Activated B cell treated with CpG ODN at 0.5 μM for 24 hours (primary cell): Measurements from ENCODE around the gene RPS6KA5. TPM values are rescaled to one million over a fixed set of nuclear protein-coding genes. Genes with fewer than 3 reads are reported as not detected.

Experiments used
- ATAC-seq: fragments of 200-7000 bp; cut with Tn5 transposase; one replicate; pipeline ENCODE4 v1.10.0; 2021; ENCODE audit warnings: low read depth, mild to moderate bottlenecking, moderate library complexity
- CTCF ChIA-PET: fragments of 350-600 bp; sonication (Branson Sonifier 250); formaldehyde crosslinking; loops from one replicate; lab custom pipeline; 2021; ENCODE audit warnings: antibody characterized with exemption; lab: Charles Lee
- POLR2A ChIA-PET: fragments of 350-600 bp; sonication (Branson Sonifier 250); formaldehyde crosslinking; loops from one replicate; lab custom pipeline; 2021; ENCODE audit warnings: antibody characterized with exemption; lab: Charles Lee
- DNase-seq: peaks from one replicate; pipeline ENCODE4 v3.0.0; 2022
- H3K27ac Mint-ChIP-seq: one replicate; pipeline ENCODE4 v1.8.0; 2020; ENCODE audit warnings: mixed read lengths
- H3K27me3 Mint-ChIP-seq: one replicate; pipeline ENCODE4 v1.8.0; 2021; ENCODE audit warnings: mixed read lengths
- H3K36me3 Mint-ChIP-seq: one replicate; pipeline ENCODE4 v1.8.0; 2021; ENCODE audit warnings: low read depth, mixed read lengths
- H3K4me1 Mint-ChIP-seq: one replicate; pipeline ENCODE4 v1.8.0; 2021; ENCODE audit warnings: mixed read lengths
- H3K4me3 Mint-ChIP-seq: one replicate; pipeline ENCODE4 v1.8.0; 2020; ENCODE audit warnings: mild to moderate bottlenecking, mixed read lengths
- H3K9me3 Mint-ChIP-seq: one replicate; pipeline ENCODE4 v1.8.0; 2020; ENCODE audit warnings: mixed read lengths
- intact Hi-C: fragments of 100-400 bp; cut with micrococcal nuclease; formaldehyde crosslinking; loops from one replicate; pipeline ENCODE4 v1.15.1; 2024
- total RNA-seq: library from RNA; stranded (reverse); gene quantifications from 2 replicates; pipeline ENCODE4 v1.2.3, GENCODE V29; 2022
- TF ChIP-seq, protein P1 (sequence below): fragments of 200-600 bp; IDR thresholded peaks from one replicate; pipeline ENCODE4 v1.8.0; 2022; ENCODE audit warnings: antibody characterized with exemption, mild to moderate bottlenecking

Gene RPS6KA5
- total RNA-seq, 1 donor from 2014 or later, result 16.3 TPM

DNA sequence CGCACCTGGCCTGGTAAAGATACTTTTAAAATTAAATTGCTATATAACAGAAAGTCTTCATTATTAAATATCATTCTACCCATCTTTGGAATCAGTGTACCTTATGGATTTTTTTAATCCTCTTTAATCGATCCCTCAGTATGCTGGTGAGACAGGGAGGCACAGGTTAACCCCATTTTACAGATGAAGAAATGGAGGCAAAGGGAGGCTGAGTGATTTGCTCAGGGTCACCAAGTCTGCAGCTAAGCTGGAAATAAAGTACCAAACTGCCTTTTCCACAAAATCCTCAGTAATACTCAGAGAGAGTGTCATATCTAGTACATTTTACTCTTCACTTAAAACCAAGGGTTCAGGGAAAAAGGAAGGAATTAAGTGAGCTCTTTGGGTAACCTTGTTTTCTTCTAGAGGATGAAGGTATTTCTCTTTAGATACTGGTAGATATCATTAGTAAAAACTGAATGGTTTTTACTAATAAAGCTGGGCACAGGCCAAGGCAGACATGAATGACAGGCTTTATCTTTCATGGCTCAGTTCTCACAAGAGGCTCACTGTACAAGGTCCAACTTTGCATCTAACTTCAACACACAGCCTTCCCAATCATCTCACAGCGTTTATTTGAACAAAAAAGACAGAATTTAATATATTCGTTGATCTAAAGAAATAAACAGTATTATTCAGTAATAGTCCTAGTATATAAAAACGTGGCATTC lies 209.0 kb downstream of the RPS6KA5 start:
- Mint-ChIP-seq H3K27me3 (no peaks in the 10 kb centered on the region), H3K4me1 (peaks cover 4% of the 10 kb centered on the region), H3K36me3 (peaks cover 5% of the 10 kb centered on the region), H3K4me3 (no peak overlapping the region), H3K9me3 (no peaks in the 10 kb centered on the region), H3K27ac (no peak overlapping the region)
- DNase-seq (no peak), ATAC-seq (no peak)
- TF ChIP-seq, protein P1, sequence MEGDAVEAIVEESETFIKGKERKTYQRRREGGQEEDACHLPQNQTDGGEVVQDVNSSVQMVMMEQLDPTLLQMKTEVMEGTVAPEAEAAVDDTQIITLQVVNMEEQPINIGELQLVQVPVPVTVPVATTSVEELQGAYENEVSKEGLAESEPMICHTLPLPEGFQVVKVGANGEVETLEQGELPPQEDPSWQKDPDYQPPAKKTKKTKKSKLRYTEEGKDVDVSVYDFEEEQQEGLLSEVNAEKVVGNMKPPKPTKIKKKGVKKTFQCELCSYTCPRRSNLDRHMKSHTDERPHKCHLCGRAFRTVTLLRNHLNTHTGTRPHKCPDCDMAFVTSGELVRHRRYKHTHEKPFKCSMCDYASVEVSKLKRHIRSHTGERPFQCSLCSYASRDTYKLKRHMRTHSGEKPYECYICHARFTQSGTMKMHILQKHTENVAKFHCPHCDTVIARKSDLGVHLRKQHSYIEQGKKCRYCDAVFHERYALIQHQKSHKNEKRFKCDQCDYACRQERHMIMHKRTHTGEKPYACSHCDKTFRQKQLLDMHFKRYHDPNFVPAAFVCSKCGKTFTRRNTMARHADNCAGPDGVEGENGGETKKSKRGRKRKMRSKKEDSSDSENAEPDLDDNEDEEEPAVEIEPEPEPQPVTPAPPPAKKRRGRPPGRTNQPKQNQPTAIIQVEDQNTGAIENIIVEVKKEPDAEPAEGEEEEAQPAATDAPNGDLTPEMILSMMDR, result no peak
- intact Hi-C loops, result no loop called here
- CTCF ChIA-PET, result no interaction called here
- POLR2A ChIA-PET, result no interaction called here

DNA sequence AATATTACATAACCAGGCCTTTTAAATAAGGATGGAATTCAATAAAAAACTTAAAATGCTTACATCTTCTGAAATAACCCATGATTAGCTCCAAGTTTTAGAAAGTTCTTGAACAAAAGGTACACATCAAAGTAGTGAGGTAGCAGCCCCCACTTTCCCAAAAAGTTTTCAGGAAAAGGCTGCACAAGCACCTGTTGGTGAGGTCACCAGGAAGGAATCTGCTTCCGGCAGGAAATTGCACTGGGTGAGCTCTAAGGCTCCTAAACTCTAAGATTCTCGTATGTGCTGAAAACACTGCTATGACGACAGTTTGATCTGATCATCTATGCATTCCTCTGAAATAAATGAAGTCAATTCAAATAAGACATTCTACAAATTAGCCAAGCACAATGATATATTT lies 210.0 kb downstream of the RPS6KA5 start:
- H3K27ac Mint-ChIP-seq, result no peak overlapping the region
- TF ChIP-seq, protein P1, result no peak
- CTCF ChIA-PET, result no interaction called here
- intact Hi-C loops, result no loop called here
- no peak overlapping the region for H3K4me3 Mint-ChIP-seq
- H3K9me3 Mint-ChIP-seq, result no peaks in the 10 kb centered on the region
- H3K4me1 Mint-ChIP-seq, result no peaks in the 10 kb centered on the region
- H3K36me3 Mint-ChIP-seq, result peaks cover 5% of the 10 kb centered on the region
- POLR2A ChIA-PET, result no interaction called here
- DNase-seq, result no peak
- ATAC-seq, result no peak
- H3K27me3 Mint-ChIP-seq, result no peaks in the 10 kb centered on the region

DNA sequence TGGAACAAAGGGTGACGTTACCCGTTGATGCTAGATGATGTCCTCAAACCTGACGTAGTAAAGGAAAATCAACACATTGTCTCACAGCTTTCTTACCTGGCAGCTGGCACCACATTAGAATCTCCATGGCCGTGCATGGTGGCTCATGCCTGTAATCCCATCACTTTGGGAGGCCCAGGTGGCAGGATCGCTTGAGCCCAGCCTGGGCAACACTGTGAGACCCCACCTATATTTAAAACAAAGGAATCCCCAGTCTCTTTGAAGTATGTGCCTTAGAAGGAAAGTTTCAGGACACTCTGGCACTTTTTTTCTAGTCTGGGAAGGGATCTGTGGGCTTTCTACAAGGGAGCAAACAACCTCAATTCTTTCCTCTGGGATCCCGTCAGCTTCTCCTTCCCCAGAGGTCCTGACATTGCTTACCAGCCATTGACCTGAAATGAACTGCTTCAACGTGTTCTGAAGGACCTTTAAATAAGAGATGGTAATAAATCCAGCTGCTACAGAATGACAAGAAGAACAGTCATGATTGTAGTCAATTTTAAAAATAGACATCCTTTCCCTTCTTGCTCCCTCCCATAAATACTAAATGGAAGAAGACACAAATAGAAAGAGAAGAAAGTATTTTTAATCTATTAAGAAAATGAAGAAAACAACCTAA lies 210.5 kb downstream of the RPS6KA5 start:
- TF ChIP-seq, protein P1, result no peak
- Mint-ChIP-seq H3K27ac (no peak overlapping the region), H3K27me3 (no peaks in the 10 kb centered on the region), H3K36me3 (peaks cover 5% of the 10 kb centered on the region), H3K4me3 (no peak overlapping the region), H3K9me3 (no peaks in the 10 kb centered on the region), H3K4me1 (no peaks in the 10 kb centered on the region)
- CTCF ChIA-PET, result no interaction called here
- intact Hi-C loops, result no loop called here
- ATAC-seq (no peak), DNase-seq (no peak)
- POLR2A ChIA-PET, result no interaction called here

DNA sequence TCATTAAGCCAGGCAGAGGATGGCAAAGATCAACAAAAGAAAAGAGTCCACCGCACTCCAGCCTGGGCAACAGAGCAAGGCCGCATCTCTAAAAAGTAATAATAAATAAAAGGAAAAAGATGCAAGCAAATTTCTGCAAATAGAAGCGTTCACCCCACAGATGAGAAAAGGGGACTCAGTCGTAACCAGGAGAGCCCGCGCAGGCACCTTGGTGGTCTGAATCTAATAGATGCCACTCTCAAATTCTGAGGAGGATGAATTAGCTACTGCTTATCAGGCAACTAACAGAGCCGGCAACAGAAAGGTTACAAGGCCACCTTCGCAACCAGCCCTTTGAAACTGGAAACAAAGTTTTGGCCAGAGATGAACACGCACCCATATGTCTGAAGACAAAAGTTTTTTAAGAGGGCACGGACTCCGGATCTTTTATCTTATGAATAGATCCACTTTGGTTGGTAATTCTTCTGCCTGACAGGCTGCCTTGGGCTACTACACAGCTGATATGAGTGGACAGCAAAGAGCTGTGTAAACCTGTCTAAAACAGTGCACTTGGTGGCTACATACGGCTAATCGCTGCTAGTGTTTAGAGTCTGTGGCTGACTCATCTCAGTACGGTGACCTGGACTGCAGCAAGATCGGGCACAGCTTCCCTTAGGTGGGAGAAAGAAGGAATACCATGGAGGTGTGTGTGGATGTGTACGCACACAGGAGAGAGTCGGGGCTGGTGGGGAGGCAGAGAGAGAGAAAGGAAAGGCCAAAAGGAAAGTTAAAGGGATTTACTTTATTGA lies 211.3 kb downstream of the RPS6KA5 start:
- TF ChIP-seq, protein P1, result no peak
- no peaks in the 10 kb centered on the region for H3K9me3 Mint-ChIP-seq
- no peak overlapping the region for H3K27ac Mint-ChIP-seq
- no peak for DNase-seq
- CTCF ChIA-PET, result no interaction called here
- H3K4me3 Mint-ChIP-seq, result no peak overlapping the region
- intact Hi-C loops, result no loop called here
- no peak for ATAC-seq
- no peaks in the 10 kb centered on the region for H3K4me1 Mint-ChIP-seq
- H3K27me3 Mint-ChIP-seq, result no peaks in the 10 kb centered on the region
- peaks cover 5% of the 10 kb centered on the region for H3K36me3 Mint-ChIP-seq
- POLR2A ChIA-PET, result no interaction called here

DNA sequence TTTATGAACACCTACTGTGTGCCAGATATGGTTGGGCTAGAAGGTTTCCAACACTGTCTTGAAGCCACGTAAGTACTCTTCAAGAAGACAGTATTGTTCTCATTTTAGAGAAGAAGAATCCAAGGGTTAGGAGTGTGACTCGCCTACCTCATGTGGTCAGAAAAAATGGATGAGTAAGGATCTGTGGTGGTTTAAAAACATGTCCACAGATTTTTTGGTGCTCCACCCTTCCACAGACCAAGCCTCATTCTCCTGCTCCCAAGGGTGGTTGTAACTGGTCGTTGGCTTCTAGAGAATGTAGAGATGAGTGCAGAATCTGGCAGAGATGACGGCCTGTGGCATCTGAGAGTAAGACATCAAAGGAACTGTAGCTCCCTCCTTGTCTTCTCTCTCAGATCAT lies 213.9 kb downstream of the RPS6KA5 start:
- DNase-seq, result no peak
- CTCF ChIA-PET, result no interaction called here
- Mint-ChIP-seq H3K27ac (no peak overlapping the region), H3K9me3 (no peaks in the 10 kb centered on the region), H3K36me3 (peaks cover 5% of the 10 kb centered on the region), H3K4me1 (no peaks in the 10 kb centered on the region), H3K4me3 (no peak overlapping the region), H3K27me3 (no peaks in the 10 kb centered on the region)
- intact Hi-C loops, result no loop called here
- no peak for ATAC-seq
- TF ChIP-seq, protein P1, result no peak
- POLR2A ChIA-PET, result no interaction called here
